GM18505 (cell line): ENCODE data around the gene IRF1.

Experiments used
- ATAC-seq: cut with Tn5 transposase; IDR thresholded peaks from one replicate; pipeline ENCODE4 v1.9.1; 2021; ENCODE audit not compliant: unreplicated experiment
- POLR2A ChIP-seq: IDR thresholded peaks from 4 replicates; pipeline ENCODE4 v1.6.1; 2011; ENCODE audit warnings: borderline replicate concordance; ENCODE audit not compliant: insufficient read depth, insufficient read length; ENCODE audit errors: extremely low read depth

Gene IRF1

GRCh38 chr5:132436936-132437335, 53.6 kb downstream of the IRF1 start:
- TF ChIP-seq POLR2A, result no peak

DNA sequence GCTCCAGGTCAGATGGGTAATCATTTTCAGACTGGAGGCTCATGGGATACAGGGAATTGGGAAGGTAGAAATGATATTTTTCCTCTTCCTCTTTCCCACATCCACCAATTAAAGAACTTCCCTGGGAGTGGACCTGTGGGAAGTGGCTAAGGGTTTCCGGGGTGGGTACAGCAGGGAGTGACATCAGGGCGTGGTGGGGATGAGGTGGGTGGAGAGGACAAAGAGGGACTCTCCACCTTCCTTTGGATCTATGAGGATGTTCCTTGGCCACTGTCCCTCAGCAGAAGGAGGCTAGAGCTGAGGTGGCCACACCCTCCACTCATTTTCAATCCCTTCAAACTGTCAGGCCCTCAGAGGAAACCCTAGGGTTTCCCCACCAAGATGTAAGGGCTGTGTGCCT, 54.7 kb downstream of the IRF1 start:
- ATAC-seq, result no peak
- TF ChIP-seq POLR2A, result no peak

More at GRCh38 chr5:132436936-132437335, 53.6 kb downstream of the IRF1 start:
- no peak for ATAC-seq

- TF ChIP-seq POLR2A, result no peak
- ATAC-seq, result no peak
Observed at GRCh38 chr5:132435447-132435846, 55.1 kb downstream of the IRF1 start.

GRCh38 chr5:132434416-132435286, 55.9 kb downstream of the IRF1 start:
- no peak for ATAC-seq
- no peak for TF ChIP-seq POLR2A

- TF ChIP-seq POLR2A, result no peak
Observed at GRCh38 chr5:132433141-132433540, 57.4 kb downstream of the IRF1 start.

DNA sequence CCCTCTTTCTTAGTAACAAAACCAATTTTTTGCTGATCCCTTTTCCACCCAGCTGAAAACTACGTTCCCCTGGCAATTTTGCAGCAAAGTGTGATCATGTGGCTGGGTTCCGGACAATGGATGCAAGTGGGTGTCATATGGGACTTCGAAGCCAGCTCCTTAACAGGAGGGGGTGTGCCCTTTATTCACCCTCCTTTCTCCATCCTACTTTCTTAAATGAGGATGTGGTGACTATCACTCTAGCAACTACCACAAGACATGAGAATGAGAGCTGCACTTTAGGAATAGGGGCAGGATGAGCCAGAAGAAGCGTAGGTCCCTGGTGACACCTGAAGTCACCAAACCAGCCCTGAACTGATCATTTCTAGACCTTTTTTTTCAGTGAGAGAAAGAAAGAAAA, 58.9 kb downstream of the IRF1 start:
- TF ChIP-seq POLR2A, result no peak
- ATAC-seq, result no peak

More at GRCh38 chr5:132433141-132433540, 57.4 kb downstream of the IRF1 start:
- no peak for ATAC-seq
